NCI-H146 treated with DMSO at 0.1 percent for 48 hours (cell line): ENCODE data around the gene CAMK2B.
"Not testable (repeated sequence)": the region's sequence is repeated elsewhere in the genome, so short reads cannot be mapped to it uniquely, and the experiment has no call there.

Source experiments
- DNase-seq: peaks from one replicate; lab custom pipeline; 2025; ENCODE audit not compliant: unreplicated experiment; lab: John Stamatoyannopoulos, UW

Gene CAMK2B

DNA sequence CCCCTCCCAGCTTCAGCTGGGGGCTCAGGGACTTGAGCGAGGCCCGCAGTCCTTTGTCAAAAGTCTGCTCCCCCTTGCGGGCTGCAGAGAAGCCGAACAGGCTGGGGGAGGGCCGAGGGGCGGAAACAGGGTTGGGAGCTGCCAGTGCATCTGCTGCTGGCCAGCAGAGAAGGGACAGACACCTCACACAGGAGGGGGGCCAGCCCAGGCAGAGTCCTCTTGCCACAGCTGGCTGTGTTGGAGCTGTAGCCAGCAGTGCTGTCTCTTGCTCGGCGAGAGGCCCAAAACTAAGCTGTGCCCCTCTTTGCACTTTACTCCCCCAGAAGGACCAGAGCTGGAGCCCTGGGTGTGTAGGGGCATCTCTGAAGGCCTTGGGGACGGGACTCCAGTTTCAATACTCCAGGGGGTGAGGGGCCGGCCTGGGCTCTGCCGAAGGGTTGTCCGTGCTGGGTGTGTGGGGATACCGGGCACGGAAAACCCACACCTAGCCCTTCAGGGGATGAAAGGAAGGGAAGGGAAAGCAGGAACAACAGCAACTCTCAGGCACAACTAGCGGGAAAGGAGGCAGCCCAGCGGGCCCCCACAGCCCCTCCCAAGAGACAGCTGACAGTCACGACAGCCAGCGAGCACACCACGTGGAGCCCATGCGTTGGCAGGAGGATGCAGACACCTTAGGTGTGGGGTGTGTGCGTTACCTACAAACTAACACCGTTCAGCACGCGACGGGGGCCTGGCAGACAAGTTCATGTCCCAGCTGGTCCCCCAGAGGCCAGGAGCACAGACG, 106.8 kb downstream of the CAMK2B start:
- no peak for DNase-seq

DNA sequence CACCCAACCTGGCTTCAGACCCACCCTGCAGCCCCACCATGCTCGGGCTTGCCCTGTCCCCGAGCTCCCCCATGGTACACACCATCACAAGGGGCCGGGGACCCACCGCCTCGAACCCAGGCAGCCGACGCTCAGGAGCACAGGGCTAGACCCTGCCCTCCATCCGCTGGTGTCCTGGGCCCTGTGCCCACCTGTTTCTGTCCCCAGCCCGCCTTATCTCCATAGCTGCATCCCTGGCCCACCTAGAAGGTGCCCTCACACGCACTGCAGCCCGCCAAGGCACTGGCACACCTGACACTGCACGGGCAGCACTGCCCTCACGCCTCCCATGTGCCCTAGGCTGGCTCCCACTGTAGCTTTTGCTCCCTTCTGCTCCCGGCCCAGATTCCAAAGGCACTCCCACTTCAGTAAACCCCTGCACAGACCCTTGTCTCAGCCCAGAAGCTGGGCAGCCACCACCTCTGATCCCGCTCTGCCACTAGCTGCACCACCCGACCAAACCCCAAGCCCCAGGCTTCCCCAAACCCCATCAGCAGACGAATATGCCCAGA, 107.5 kb downstream of the CAMK2B start:
- no peak for DNase-seq

DNA sequence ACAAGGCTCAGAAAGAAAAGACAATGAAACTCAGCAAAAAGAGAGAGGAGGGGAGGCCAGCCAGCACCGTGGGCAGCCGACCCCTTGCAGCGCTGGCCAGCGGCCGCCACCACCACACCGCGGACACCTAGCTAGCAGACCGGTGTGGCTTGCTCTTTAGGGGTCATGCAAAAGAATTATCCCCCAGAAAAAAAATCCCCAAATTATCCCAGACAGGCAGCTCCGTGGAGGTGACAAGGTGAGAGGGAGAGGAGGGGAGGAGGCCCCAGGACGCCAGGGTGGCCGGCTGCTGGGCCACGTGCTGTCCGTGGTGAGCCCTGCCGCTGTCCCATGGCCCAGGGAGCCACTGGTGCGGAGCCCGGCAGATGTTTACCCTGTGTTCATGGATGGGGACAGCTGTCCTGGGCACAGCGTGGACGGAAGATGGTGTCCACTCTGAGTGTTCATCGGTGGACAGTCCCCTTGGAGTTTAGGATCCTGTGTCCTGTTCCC, 108.1 kb downstream of the CAMK2B start:
- DNase-seq: no peak

DNA sequence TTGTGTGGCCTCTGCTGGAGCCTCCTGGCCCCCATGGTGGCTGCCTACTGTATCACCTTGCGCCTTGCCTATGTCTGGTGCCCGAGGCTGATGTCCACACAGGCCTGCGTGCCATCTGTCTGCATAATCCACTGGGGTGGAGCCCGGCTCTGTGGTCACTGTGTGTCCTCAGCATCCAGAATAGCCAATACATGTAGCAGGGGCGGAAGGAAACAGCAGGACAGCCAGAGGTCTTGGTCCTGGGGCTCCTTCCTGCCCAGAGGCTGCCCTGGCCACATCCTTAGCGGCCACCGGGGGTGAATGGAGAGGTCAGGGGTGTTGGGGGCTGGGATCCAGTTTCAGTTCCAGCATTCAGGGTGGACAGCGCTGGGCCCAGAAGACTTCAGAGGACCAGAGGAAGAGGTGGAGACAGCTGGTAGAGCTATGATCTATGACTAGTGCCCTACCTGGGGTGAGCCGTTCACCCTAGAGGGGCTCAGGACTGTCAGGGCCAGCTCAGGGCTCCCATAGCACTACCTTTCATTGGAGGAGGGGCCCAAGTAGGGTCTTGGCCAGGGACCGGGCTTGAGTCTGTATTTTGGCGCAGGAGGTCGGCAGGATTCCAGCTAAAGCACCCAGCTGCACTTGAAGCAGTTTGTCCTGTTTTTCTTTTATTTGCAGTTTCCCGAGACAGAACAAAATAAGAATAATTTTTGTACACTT, 108.7 kb downstream of the CAMK2B start:
- DNase-seq: no peak

DNA sequence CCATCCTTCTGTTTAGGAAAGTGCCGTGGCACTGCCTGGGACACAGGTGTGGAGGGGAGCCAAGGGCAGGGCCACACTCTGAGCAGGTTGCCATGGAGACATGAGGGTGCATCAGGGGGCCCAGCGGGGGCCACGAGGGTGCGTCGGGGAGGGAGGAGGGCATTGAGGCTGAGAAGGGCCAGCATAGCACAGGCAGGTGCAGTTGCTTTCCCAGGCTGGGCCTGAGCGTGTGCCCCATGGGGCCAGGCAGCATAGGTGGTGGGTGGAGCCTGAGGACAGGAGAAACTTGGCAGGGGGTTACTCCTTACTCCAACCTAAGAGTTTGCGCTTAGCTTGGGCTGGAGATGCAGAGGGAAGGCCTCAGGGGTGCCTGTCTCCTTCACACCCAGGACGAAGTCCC, 109.4 kb downstream of the CAMK2B start:
- DNase-seq: peak; percentile 62

DNA sequence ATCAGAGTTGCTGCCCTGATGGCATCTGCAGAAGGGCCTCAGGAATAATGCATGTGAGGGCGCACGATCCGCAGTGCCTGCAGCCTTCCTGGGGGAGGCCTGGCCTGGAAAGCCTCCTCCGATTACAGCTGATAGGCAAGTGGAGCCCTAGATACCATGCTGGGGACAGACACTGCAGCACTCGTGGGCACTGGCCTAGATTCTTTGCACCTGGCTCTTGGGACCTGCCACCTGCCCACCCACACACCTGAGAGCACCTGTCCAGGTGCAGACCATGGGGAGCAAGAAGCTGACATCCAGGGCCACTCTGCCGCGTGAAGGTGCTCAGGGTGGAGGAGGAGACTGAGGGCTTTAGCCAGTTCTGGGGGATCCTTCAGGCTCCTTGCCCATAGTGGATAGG, 109.9 kb downstream of the CAMK2B start:
- DNase-seq: peak; percentile 63

DNA sequence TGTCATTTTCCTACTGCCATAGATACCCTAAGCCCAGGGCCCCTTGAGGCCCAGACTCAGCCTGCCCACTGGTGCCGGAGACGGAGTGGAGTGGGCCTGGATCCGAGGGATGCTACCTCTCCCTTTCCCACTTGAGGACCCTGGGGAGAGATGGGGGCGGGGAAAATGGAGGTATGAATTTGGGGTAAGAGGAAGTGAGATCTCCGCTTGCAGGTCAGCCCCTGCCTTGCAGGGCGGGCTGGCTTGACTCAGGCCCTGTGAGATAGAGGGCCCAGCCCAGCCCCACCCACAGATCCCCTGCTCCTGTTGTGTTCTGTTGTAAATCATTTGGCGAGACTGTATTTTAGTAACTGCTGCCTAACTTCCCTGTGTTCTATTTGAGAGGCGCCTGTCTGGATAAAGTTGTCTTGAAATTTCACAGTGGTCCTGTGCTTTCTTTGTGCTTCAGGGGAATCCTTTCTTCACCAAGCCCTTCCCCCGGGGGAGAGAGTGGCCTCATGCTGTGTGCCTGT, 111.5 kb downstream of the CAMK2B start:
- no peak for DNase-seq

DNA sequence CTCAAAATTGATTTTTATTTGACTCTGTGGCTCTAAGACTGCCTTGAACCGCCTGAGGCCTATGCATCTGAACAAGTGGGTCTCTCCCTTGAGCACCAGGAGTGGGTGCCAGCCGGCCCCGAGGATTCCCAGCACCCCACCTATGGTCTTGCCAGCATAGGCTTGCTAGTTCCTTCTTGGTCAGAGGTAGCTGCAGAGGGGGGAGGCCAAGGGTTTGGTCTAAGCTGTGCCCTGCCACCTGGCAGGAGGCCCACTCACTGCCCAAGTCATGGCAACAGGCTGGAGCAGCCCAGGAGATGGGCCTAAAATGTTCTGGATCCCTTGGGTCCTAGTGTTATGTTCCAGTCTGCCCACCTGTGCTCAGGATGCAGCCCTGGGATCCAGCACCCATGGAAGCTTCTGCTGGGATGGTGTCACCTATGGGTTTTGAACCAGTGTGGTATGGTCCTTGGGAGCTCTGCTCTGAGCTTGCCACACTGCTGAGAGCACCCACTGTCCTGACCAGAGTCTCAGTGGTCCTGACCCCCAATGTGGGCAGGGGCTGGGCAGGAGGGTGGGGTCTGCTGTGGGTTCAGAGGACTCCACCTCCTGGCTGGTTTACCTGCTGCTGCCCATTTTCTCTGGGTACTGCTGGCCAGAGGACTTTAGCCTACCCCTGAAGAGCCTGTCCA, 112.1 kb downstream of the CAMK2B start:
- DNase-seq: no peak

DNA sequence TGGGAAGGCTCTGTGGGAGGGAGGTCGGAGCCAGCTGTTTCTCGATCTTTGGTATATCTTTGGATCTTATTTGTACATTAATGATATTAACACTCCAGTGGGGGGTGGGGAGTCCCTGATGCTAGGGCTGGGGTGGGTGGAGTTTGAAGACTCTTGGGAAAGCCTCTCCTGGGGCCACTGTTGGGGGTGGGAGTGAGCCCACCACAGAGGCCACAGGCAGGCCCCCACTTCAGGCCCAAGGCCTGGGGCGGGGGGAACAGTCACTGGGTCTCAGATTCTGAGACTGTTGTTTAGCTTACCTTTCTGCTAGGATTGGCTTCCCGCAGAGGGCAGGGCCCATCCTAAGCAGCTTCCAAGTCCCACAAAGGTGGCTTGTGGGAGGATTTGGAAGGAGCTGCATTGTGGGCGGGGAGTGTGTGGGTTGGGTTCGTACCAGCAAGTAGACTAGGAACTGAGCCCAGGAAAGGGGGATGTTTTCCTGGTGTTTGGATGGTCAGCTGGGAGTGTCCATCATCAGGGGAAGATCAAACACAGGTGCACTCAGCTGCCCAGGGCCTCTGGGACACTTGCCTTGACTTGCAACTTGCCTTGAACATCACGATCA, 112.7 kb downstream of the CAMK2B start:
- DNase-seq: no peak

DNA sequence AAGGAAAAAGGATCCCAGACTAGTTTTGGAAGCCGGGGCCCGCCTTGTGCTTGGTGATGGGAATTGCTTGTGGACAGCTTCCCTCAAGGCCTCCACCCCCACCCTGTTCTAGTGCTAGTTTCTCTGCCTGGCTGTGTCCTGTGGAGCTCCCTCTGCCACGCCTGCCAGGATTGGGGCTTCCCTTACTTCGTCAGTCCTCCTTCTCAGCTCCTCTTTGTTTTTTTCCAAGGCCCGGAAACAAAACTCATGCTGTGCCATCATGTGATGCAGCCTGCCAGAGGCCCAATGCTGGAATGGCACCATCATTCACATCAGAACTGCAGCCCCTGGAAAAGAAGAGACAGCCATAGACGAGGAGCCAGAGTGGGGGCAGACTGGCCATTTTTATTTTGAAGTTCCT, 113.4 kb downstream of the CAMK2B start:
- no peak for DNase-seq

DNA sequence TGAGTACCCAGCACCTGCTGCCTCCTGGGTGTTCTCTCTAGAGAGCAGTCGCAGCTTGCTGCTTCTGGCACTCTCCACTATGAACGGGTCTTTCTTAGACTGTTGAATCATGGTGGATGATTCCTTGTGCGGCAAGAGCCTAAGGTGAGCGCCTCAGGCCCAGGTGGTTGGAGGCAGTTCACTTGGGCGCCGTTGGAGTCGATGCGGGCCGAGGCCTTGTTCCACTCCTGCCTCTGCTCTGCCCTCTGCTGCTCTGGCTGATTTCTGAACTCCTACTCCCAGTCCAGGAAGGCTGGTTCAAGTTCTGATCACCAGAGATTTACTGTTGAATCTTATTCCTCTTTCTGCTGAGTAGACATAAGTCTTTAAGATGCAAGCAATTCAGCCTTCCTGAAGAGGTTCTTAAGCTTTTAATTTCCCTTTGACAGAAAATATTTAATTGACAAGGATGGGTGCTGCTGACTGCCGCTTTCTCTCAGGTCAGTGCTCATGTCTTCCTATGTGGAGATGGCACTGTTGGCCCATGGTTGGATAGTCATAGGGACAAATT, 114.2 kb downstream of the CAMK2B start:
- no peak for DNase-seq

DNA sequence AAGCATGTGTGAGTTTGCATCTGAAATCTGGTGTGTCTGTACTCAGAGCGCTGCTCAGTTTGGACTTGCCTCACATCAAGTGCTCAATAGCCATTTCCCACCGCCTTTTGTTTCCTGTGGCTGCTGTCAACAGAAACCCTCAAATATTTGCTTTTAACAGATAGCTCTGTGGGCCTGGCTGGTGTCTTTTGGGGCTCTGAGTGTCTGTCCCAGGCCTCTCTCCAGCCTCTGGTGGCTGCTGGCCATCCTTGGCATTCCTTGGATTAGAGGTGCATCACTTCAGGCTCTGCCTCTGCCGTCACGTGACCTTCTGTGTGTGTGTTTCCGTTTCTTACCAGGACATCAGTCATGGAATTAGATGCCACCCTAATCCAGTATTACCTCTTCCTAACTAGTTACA, 115.3 kb downstream of the CAMK2B start:
- DNase-seq: no peak

DNA sequence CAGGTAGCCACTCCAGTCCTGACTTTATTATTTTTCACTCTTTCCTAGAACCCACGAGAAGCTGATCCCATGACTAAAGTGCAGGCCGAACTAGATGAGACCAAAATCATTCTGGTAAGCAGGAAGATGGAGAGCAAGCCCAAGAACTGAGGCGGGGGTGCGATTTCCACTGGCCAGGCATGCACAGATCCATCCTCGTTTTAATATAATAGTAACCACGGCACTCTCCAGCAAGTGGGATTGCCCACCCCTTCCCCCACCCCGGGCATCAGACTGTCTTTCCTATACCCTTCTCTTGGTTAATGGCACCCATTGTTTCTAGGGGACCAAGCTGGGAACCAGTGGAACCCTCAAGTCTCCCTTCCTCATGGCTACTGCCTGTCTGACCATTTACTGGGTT, 117.3 kb downstream of the CAMK2B start:
- no peak for DNase-seq

DNA sequence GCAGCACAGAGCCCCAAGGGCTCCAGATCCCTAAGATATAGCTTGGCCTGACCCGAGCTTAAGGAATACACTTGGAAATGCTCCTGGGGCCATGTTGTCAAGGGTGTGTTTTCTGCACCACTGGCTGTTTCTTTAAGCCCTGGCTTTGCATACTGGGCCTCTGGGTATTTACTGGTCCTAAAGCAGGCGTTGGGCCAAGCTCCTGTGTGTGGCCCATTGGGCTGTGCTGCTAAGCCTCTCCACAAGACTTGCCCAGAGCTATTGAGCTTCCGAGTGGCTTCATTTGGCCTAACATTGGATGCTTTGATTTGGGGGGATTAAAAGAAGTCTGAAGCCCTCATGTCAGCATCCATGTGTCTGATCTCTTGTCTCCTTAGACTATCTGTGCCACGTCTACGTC, 119.4 kb downstream of the CAMK2B start:
- DNase-seq: no peak

DNA sequence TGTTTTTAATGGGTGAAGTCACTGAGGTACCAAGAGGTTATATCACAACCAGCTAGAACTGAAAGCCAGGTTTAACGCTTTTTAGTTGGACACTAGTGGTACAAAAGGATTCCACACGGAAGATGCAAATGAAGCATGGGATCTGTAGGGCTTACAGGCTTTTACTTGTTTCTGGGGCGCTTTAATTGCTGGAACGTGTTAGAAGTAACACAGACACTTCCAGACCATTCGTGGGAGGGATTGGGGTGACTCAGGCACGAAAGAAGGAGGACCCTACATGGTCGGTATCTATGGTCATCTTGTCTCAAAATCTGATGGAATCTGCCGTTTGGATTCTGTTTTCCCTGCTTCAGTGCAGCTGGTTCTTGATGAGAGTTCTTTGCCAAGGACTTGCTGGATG, 123.6 kb downstream of the CAMK2B start:
- no peak for DNase-seq

DNA sequence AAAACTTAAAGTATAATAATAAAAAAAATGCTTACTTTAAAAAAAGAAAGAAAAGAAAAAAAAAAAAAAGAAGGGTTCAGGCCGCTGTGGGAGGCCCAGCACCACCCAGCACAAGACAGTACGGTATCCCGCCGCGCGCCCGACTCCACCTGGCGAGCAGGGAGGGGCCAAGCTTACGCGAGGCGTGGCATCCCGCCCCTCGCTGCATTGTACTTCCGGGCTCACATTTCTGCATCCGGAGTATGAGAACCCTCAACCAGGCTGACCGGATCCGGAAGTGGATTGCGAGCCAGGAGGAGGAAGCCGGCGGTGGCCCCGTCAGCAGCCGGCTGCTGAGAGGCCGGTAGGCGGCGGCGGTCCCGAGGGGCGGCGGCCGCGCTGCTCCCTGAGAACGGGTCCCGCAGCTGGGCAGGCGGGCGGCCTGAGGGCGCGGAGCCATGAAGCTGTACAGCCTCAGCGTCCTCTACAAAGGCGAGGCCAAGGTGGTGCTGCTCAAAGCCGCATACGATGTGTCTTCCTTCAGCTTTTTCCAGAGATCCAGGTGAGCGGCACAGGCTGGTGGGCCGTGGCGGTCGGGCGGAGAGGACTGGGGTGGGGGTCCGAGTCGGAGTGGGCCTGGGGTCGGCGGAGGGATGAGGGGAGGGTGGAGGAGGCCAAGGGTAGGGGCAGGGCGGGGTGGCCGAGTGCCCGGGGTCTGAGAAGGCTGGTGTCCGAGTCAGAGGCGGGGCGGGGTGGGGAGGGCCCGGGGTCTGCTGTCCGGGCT, 124.5 kb downstream of the CAMK2B start, which contains the start of gene YKT6:
Gene YKT6 (plus strand): TSS at position 280 of the 763 bp plus-strand sequence. CDS start 158 bp downstream, at position 438.
- DNase-seq: peak; percentile 95

DNA sequence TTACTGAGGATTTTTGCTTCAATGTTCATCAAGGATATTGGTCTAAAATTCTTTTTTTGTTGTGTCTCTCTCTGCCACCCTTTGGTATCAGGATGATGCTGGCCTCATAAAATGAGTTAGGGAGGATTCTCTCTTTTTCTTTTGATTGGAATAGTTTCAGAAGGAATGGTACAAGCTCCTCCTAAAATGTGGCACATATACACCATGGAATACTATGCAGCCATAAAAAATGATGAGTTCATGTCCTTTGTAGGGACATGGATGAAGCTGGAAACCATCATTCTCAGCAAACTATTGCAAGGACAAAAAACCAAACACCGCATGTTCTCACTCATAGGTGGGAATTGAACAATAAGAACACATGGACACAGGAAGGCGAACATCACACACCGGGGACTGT, 125.2 kb downstream of the CAMK2B start:
- DNase-seq: not testable (repeated sequence)

DNA sequence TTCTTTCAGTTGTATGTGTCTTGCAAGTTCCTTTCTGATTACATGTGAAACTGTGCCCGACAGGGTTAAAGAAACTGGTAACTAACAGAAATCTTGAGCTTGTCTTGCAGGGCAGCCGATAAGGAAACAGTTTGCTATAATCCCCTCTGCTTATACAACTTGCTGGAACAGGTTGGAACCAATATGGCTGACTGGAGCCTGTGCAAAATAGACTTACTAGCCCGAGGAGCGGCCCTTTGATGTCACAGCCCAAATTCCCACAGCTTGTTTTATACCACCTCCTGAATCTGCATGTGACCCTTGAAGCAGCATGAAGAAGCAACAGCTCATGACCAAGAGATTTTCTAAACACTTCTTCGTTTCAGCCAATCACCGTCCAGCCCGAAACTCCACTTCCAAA, 127.9 kb downstream of the CAMK2B start:
- DNase-seq: no peak

DNA sequence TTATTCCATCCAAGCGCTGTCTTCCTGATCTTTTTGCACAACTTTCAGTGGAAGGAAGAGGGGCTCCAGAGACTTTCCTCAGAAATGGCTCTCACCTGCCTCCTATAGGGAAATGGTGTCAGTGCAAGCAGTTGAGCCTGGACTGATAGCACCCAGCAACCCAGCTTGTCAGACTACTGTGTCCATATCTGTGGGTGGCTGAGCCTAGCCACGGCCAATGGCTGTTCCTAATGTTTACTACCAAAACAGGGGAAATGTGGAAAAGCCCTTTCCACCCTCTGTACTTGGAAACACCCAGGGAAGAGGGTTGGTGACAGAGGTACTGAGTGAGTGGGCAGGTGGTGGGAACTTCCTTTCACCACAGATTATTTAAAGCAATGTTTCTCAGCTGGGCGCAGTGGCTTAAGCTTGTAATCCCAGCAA, 128.9 kb downstream of the CAMK2B start:
- DNase-seq: peak; percentile 41

DNA sequence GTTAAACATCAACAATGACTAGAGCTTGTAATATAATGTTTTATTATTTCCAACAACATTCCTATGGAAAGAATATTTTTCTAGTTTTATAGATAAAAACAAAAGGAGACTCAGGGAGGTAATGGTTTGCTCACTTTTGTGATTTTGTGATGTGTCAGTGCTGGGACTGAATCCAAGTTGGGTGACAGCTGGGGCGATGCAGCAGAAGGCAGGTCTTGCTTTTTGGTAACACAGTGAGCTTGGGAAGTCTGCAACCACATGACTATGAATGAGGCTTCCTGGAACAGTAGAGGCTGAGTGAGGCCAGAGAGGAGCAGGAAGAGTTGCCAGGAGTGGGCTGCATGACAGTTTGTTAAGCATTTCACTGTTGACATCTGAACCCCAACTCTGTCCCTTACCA, 129.5 kb downstream of the CAMK2B start:
- no peak for DNase-seq
